SU-DHL-6 (cell line): ENCODE data around the gene OSBP.

Source experiments
- H2AFZ ChIP-seq: fragments of 200-600 bp; sonication (generic); 2 replicates; pipeline ENCODE4 v1.6.1; 2014; ENCODE audit warnings: low read depth, mild to moderate bottlenecking, moderate library complexity, mixed read lengths, antibody characterized with exemption, low read length; ENCODE audit not compliant: severe bottlenecking
- H3F3A ChIP-seq: fragments of 200-600 bp; shearing (Covaris generic); 2 replicates; pipeline ENCODE4 v1.6.0; 2016; ENCODE audit warnings: antibody characterized with exemption, mild to moderate bottlenecking; ENCODE audit not compliant: insufficient read depth
- H3K27ac ChIP-seq: fragments of 200-600 bp; sonication (generic); 2 replicates; pipeline ENCODE4 v1.5.1; 2016; ENCODE audit warnings: low read depth, mild to moderate bottlenecking, low read length, moderate library complexity, mixed read lengths
- H3K27me3 ChIP-seq: fragments of 200-600 bp; sonication (generic), shearing (Covaris generic); 2 replicates; pipeline ENCODE4 v1.6.0; 2014; ENCODE audit warnings: mild to moderate bottlenecking, low read length
- H3K36me3 ChIP-seq: fragments of 200-600 bp; sonication (generic); 2 replicates; pipeline ENCODE4 v1.6.1; 2014; ENCODE audit warnings: mild to moderate bottlenecking, low read length, mixed read lengths
- H3K4me2 ChIP-seq: fragments of 300-600, 200-600 bp; shearing (Covaris generic), sonication (generic); 2 replicates; pipeline ENCODE4 v1.6.0; 2014; ENCODE audit warnings: low read length, low read depth, mild to moderate bottlenecking; ENCODE audit not compliant: poor library complexity, severe bottlenecking
- H3K4me3 ChIP-seq: fragments of 200-600 bp; sonication (generic); 2 replicates; pipeline ENCODE4 v1.5.1; 2014; ENCODE audit warnings: antibody characterized with exemption, low read length, mild to moderate bottlenecking, mixed read lengths; ENCODE audit not compliant: insufficient read depth, poor library complexity, severe bottlenecking
- H3K79me2 ChIP-seq: fragments of 200-600 bp; sonication (generic); 2 replicates; pipeline ENCODE4 v1.6.1; 2014; ENCODE audit warnings: mild to moderate bottlenecking, low read length, moderate library complexity; ENCODE audit not compliant: insufficient read depth
- H3K9ac ChIP-seq: fragments of 200-600 bp; sonication (generic); 2 replicates; pipeline ENCODE4 v1.7.0; 2014; ENCODE audit warnings: mild to moderate bottlenecking, low read length
- H3K9me2 ChIP-seq: fragments of 200-600 bp; sonication (generic); replicated peaks from 2 replicates; pipeline ENCODE4 v1.6.1; 2014; ENCODE audit warnings: low read length; ENCODE audit not compliant: insufficient read depth
- H3K9me3 ChIP-seq: fragments of 200-600 bp; sonication (generic); 2 replicates; pipeline ENCODE4 v1.6.1; 2014; ENCODE audit warnings: low read length, mixed read lengths; ENCODE audit not compliant: insufficient read depth
- H4K20me1 ChIP-seq: fragments of 200-600 bp; sonication (generic); 2 replicates; pipeline ENCODE4 v1.6.1; 2014; ENCODE audit warnings: low read depth, mild to moderate bottlenecking, antibody characterized with exemption, low read length, moderate library complexity, mixed read lengths
- EZH2phosphoT487 ChIP-seq: fragments of 200-600 bp; sonication (generic), shearing (Covaris generic); conservative IDR thresholded peaks from 2 replicates; pipeline ENCODE4 v1.6.1; 2018; ENCODE audit warnings: mild to moderate bottlenecking, antibody characterized with exemption, low read length, moderate library complexity, mixed read lengths
- TF ChIP-seq, protein P1 (sequence below): fragments of 200-600 bp; sonication (generic); IDR thresholded peaks from one replicate; pipeline ENCODE4 v1.5.1; 2017; ENCODE audit warnings: antibody characterized with exemption, mild to moderate bottlenecking, low read length, moderate library complexity; ENCODE audit not compliant: insufficient read depth, poor library complexity, severe bottlenecking

OSBP gene

DNA sequence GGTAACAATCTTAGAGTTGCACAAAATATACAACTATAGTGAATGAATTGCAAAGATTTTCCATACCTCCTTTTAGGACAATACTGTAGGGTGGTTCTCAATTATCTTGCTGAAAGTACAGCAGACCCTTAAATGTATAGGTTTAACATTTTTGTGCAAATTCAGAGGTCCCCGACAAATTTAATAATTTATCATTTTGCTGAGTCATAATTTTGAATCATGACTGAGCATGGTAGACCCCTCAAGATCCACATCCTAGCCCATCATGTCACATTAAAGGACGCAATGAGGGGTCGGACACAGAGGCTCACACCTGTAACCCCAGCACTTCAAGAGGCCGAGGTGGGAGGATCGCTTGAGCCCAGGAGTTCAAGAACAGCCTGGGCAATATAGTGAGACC, 43.5 kb downstream of the OSBP start:
- Histone ChIP-seq H3K9me3 (no peaks in the 10 kb centered on the region), H3K27me3 (no peaks in the 10 kb centered on the region), H3K4me3 (no peak overlapping the region), H2AFZ (no peak overlapping the region), H3K36me3 (0 out of 2 replicates have a peak, but pooled peaks cover 1% of the 10 kb centered on the region), H3K4me2 (no peak overlapping the region), H3K79me2 (no peaks in the 10 kb centered on the region), H3K27ac (no peak overlapping the region), H3K9ac (no peak overlapping the region), H4K20me1 (no peaks in the 10 kb centered on the region), H3F3A (no peaks in the 10 kb centered on the region), H3K9me2 (no peaks in the 10 kb centered on the region)
- no peak for TF ChIP-seq EZH2phosphoT487
- TF ChIP-seq, protein P1, sequence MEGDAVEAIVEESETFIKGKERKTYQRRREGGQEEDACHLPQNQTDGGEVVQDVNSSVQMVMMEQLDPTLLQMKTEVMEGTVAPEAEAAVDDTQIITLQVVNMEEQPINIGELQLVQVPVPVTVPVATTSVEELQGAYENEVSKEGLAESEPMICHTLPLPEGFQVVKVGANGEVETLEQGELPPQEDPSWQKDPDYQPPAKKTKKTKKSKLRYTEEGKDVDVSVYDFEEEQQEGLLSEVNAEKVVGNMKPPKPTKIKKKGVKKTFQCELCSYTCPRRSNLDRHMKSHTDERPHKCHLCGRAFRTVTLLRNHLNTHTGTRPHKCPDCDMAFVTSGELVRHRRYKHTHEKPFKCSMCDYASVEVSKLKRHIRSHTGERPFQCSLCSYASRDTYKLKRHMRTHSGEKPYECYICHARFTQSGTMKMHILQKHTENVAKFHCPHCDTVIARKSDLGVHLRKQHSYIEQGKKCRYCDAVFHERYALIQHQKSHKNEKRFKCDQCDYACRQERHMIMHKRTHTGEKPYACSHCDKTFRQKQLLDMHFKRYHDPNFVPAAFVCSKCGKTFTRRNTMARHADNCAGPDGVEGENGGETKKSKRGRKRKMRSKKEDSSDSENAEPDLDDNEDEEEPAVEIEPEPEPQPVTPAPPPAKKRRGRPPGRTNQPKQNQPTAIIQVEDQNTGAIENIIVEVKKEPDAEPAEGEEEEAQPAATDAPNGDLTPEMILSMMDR = no peak

GRCh38 chr11:59562292-59562691, 53.3 kb downstream of the OSBP start:
- no peaks in the 10 kb centered on the region for H3K36me3 ChIP-seq
- H3K27me3 ChIP-seq = no peaks in the 10 kb centered on the region
- no peak overlapping the region for H3K4me2 ChIP-seq
- peaks cover 4% of the 10 kb centered on the region; the same call in 1 of the 2 replicates for H3F3A ChIP-seq
- no peak overlapping the region for H3K4me3 ChIP-seq
- H4K20me1 ChIP-seq = no peaks in the 10 kb centered on the region
- H2AFZ ChIP-seq = no peak overlapping the region
- H3K9me2 ChIP-seq = no peaks in the 10 kb centered on the region
- H3K79me2 ChIP-seq = no peaks in the 10 kb centered on the region
- H3K9ac ChIP-seq = no peak overlapping the region
- no peak overlapping the region for H3K27ac ChIP-seq
- H3K9me3 ChIP-seq = no peaks in the 10 kb centered on the region
- TF ChIP-seq, protein P1 = no peak
- TF ChIP-seq EZH2phosphoT487 = no peak

DNA sequence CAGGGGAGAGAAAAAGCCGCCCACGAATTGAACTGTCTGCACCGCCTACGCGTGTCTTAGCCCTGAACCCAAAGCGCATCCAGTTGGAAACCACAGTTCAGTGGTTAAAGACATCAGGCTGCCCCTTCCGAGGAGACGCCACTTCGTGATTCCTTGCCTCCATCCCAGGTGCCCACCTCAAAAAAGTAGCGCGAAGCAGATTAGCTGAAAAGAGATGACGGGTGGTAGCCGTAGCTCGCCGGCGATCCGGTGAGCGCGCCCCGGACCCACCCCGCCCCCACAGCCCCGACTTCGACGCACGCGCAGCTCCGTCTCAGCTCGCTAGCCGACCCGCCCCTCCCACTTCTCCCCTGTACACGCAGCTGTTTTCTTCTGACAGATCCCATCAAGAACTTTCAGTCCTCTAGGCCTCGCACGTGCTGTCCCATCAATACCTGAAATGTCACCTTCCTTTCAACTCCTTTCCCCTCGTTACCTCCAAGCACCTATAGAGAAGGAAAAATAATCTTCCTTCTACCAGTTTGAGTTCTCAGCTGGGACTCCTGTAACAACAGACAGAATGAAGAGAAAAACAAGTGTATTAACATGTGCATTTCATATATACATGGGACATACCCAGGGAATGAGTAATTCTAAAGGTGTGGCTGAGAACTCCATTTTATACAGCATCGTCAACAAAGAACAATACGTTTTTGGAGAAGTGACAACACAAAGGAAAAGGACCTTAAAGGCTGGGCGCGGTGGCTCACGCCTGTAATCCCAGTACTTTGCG, 54.7 kb downstream of the OSBP start:
- Histone ChIP-seq H2AFZ (peak overlapping the region; percentile 91), H3K4me3 (peak overlapping the region; percentile 86), H3F3A (peaks cover 13% of the 10 kb centered on the region), H3K27ac (peak overlapping the region; percentile 62), H3K27me3 (no peaks in the 10 kb centered on the region), H3K4me2 (peak overlapping the region; percentile 88), H3K9me3 (no peaks in the 10 kb centered on the region), H3K9me2 (no peaks in the 10 kb centered on the region), H3K36me3 (no peaks in the 10 kb centered on the region), H3K9ac (peak overlapping the region; percentile 79), H3K79me2 (no peaks in the 10 kb centered on the region), H4K20me1 (no peaks in the 10 kb centered on the region)
- no peak for TF ChIP-seq EZH2phosphoT487
- TF ChIP-seq, protein P1 = no peak
